SW 1271 (cell line): ENCODE data around the gene NEU4.

Experiments
- DNase-seq, 2 experiments: peaks; one replicate each; lab custom pipeline; 2025; lab: John Stamatoyannopoulos, UW

NEU4 gene

DNA sequence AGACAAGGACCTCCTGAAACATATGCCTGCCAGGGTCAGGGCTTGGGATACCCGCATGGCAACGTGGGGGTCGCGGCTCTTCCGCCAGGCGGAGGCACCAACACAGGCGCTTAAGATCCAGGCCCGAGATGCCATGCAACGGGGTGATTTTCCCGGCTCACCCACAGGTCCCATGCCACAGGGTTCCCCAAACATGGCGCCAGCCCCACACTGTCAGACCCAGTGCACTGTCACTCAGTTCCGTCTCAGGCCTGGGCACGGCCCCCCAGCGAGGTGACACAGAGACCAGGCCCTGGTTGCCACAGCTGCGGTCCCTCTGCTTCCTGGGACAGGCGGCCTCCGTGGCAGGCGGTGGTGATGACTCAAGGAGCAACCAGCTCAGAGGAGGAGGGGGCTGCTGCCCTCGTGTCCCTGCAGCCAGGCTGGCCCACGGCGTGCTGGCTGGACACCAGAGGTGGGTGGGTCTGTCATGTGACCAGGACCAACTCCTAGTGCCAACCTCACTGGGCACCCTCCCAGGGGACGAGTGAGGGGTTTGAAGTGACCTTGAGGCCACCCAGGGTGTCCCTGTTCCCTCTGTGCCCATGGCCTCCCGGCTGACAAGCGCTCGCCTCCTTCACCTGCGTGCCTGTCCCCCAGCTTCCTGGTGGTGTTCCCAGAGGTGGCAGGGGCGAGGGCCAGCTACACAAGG lies 44.8 kb downstream of the NEU4 start:
- DNase-seq, result no peak

DNA sequence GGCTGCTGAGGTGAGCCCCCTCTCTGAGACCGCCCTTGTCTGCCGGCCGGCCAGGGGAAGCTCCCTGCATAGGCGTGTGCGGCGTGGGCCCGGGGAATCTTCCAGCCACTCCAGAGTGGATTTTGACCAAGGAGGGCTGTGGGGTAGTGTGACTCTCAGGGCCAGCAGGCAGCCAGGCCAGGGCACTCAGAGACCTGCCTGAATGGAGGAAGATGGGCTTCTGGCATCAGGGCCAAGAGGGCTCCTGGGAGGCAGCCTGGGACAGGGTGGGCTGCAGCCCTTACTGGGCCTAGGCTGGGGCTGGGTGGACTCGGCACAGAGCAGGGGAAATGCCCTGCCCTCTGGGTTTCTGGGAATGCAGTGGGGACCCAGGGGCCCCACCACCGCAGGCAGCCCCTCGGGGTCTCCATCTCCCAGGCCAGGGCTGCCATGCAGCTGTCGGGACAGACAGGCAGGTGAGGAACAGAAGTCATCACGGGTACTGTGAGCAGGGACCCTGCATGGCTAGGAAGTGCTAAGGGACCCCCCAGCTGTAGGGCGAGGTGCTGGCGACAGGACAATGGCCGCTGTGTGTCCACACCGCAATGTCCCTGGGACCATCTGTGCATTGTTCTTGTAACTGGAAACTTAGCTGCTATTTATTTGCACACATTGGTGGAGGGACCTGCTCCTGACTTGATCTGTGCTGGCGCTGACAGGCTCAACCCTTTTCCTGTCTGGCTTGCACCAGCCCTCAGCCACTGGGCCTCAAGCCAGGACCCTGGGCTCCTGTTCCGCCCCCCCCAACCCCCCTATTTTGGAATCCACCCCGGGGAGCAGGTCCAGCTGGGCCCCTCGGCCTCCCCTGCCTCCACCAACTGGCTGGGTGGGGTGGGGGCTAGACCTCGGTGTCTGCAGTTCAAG lies 45.6 kb downstream of the NEU4 start:
- no peak for DNase-seq

DNA sequence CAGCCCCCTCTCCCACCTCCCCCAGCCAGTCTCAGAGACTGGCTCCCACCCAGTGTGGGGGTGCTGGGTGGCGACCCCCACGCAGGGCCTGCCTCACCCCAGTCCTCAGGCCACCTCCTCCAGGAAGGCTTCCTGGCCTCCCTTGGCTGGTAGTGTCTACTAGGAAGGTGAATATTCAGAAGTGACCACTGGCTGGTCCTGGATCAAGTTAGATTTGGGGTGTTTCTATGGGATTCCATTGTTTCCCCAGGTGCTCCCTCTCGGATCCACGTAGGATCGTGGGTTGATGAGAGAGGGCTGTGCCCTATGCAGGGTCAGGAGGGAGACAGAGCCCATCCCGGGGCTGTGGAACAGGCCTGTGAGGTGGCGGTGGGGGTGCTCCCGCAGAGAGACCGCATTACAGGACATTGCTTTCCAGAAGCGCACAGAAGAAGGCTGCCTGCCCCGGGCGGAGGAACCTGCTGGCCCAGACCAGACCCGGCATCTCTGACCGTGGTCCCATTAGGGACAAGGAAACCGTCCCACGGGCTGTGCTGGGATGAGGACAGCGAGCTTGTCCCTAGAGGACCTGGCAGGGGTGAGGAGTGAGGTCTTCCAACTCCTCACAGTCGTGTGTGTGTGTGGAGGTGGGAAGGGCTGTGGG lies 46.4 kb downstream of the NEU4 start:
- no peak for DNase-seq

DNA sequence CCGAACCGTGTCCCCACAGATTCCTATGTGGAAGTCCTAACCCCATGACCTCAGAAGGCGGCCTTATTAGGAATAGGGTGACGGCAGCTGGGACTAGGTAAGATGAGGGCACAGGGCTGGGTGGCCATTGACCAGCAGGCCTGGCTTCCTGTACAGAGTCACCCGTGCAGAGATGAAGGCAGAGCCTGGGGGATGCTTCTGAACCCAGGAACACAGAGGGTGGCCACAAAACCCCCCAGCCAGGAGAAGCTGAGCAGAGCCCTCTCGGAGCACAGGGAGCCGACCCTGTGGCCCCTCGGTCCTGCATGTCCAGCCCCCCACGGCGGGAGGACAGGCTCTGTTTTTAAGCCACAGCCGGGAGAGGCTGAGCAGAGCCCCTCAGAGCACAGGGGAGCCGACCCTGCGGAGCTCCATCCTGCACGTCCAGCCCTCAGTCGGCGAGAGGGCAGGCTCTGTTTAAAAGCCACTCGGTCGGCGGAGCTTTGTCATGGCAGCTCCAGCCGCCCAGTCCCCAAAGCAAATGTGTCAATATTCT lies 47.0 kb downstream of the NEU4 start:
- DNase-seq, result no peak

DNA sequence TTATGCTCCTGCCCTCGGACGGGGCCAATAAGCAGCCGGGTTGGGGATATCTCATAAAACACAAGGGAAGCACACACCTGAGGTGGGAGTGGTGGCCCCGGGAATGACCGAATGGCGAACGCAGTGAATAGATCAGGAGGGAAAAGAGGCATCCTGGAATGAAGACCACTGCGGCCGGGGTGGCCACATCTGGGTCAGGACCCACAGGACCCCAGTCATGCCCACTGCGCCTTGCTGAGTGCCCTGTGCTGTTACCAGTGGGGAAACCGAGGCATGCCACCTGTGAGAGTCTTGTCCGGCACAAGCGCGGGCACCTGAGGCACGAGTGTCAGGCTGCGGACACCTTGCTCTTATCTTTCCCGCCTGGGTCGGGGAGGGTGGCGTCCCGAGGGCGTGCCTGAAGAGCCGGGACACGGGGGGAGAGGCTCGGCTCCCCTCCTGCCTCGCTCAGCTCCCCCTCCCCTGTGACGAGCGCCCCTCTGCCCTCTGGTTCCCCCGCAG lies 48.1 kb downstream of the NEU4 start:
- no peak for DNase-seq

DNA sequence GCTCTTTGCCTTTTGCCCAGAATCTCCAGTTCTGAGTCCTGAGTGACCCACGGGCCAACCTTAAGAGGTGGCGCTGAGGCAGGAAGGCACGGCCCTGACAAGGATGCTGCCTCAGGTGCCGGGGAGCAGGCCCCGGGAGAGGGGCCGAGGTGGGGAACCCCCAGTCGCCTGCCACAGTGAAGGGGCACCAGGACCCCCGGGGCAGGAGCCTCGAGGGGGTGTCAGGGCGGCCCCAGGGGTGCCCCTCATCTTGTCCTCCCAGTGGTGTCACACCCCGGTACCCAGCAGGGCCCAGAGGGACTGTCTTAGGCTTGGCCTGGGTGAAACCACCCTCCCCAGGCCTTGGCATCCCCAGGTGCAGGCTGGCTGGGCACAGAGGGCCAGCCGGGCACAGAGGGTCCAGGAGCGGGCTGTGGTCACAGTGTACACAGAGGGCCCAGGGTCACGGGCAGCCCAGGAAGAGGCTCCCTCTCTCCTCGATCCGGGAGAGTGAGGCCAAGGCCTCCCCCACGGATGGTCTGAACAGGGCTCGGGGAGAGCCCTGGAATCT lies 48.7 kb downstream of the NEU4 start:
- no peak for DNase-seq

DNA sequence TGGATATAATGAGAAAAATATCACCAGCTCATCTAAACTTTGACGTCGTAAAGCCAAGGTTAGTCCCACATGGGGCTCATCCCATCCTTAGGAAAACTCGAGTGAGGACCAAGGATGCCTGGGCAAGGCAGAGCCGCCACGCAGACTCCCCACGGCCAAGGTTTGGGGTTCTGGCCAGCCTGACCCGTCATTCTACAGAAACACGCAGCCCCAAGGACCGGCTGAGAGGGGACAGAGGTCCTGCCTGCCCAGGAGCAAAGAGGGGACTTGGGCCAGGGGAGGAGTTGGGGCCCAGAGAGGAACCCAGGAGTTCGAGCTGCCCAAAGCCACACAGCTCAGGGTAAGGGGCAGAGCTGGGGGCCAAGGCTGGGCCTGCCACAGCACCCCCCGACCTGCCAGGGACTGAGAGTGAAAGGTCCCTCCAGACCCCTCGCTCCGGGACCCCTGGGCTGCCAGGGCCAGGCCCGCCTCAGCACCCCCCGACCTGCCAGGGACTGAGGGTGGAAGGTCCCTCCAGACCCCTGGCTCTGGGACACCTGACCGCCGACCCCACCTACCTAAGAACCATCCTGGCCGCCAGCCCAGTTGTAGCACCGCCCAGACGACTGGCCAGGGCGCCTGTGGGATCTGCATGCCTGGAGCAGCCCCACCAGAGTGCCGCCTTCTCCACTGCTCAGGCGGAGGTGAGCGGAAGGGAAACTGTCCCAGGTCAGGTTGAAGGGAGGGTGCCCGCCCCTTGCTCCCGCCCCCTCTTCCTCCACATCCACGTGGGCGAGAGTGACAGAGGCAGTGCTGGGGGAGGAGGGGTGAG lies 49.4 kb downstream of the NEU4 start, which contains the start of gene PDCD1:
TSS of gene PDCD1 (minus strand) at position 689 of the 811 bp plus-strand sequence. CDS start at position 633, 56 bp downstream.
- no peak for DNase-seq

DNA sequence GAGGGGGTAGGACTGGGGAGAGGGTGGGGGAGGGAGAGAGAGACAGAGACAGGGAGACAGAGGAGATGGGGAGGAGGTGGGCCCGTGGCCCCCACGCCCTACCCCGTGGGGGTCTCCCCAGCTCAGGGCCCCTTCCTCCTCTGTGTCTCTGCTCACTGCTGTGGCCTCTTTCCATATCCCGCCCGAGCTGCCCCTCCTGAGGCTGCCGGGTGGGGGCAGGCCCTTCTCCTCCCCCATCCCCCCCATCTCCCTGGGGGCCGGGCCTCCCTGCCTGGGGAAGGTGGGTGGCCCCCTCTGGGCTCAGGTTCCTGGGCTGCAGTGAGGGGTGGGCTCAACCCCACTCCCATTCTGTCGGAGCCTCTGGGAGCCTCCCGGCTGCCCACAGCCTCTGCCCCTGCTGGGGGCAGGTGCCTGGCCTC lies 50.0 kb downstream of the NEU4 start:
- DNase-seq, result no peak

DNA sequence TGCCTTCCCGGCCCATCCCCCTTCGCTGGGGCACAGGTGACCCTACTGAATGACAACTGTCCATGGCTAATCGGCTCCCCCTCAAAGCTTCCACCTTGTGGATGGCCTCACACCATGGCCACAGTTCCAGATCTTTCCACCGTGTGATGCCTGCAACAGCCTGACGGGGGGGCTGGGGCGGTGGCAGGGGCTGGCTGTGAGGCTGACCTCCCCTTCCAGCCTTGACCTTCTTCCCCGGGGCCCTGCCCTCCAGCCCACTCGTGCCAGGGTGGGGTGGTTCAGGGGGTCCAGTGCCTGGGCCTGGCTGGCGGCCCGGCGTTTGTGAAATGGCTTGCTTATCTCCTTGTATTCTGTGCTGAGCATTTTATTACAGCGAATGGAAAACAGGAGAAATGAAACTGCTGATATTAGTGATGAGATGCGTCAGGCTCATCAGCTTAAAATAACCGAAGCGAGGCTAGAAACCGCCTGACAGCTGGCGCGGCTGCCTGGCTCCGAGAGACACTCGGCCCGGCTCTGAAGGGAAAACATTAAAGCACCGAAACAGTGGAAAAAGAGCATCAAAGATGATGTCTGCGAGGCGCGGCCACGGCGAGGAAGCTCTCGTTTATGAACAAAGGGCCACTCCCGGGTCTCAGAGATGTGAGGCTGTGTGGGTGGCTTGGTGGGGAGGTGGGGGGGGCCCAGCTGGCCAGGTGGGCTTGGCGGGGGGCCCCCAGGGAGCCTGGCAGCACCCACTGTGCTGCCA lies 50.6 kb downstream of the NEU4 start:
- DNase-seq, result no peak

DNA sequence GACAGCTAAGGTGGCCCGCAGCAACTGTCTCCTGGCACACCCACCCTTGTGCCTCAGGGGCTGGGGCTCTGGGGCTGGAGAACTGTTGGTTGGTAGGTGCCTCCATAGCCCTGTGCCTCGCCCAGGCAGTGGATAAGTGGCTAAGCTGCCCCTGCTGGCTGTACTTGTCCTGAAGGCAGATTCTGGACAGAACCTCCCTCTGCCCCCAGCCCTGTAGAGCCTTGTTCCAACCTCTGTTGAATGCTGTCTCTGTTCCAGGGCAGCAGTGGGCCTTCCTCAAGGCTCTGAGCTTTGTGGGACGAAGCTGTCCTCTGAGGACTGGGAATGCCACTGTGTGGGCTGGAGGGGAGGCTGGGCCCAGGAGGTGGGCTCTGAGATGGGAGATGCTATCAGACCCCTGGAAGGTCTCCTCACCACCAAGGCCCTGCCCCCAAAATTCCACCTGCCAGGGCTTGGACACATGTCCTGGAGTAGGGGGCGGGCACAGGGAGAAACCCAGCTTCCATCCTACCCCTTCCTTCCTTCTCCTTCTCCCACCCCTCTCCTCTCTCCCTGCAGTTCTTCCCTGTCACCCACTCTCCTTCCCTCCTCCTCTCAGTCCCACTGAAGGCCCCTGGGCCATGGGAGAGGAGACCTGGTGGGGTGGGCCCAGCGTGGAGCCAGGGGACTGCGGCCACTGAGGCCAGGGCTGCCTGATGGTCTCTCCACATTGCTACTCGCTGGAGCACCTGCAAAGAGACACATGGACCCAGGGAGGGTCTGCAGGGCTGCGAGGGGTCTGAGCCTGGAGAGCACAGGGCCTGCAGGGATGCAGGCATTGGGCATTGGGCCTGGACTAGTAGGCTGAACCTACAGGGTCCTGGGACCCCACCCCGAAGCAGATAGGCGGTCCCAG lies 51.4 kb downstream of the NEU4 start:
- DNase-seq, result no peak

DNA sequence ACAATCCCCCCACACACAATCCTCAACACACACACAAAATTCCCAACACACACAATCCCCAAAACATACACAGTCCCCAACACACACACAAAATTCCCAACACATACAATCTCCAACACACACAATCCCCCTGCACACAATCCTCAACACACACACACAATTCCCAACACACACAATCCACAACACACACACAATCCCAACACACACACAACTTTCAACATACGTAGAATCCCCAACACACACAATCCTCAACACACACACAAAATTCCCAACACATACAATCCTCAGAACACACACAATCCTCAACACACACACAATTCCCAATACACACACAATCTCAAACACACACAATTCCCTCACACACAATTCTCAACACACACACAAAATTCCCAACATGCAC lies 52.3 kb downstream of the NEU4 start:
- DNase-seq, result no peak

DNA sequence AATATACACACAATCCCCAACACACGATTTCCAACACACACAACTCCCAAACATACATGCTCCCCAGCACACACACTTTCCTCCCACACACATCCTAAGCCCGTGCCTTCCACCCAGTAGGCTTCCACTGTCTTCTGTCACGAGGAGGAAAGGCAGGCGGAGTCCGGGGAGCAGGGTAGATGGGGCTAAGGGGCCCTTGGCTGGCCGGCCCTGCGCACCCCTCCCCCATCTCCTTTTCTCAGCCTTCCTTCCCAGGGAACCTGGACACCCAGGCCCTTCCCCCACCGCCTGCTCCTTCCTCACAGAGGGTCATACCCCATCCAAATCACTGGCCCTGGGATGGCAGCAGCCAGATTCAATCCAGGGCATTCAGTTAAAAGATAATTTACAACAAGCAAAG lies 53.1 kb downstream of the NEU4 start:
- DNase-seq, result no peak

DNA sequence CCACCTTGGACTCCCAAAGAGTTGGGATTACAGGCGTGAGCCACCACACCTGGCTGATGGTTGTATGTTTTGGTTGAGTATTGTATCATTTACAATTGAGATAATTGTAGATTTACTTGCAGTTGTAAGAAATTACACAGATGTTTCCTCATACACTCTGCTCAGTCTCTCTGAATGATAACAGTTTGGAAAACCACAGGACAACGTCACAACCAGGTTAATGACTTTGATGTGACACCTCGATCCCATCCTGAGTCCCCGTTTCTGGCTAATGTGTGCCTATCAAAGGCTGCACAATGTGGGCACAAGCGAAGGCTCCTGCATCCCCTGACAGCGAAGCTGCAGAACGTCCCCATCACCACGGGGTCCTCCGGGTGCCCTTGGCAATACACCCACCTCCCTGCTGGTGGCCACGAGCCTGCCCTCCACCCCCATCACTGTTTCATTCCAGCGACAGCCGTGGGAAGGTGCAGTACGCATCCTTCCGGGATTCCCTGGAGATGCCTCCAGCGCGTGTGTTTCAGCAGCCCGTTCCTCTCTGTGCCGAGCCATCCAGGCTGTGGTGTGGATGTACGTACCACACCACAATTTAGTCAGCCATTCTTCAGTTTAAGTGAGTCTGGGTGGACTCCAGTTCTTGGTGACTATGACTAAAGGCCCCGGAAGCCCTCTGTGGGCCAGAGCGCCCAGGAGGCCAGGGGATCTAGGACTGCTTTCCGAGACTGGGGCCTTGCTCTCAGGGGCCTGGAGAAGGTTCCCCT lies 54.0 kb downstream of the NEU4 start:
- DNase-seq, result no peak

DNA sequence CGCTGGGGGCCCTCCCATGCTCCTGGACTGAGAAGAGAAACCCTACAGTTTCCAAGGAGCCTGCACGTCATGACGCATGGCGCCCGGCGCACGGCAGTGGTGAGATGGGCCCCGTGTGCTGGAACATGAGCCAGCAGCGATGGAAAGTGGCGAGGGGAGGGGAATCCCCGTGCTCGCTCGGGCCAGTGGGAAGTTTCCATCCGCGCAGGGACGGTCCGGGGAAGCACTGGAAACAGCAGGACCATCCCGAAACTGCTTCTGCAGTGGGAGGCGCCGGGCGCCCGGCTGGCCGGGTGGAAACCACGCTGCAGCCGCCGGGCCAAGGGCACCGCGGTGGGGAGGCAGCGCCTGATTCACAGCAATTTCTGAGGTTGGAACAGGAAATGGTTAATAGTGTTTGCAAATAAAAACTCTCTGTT lies 54.6 kb downstream of the NEU4 start:
- no peak for DNase-seq

DNA sequence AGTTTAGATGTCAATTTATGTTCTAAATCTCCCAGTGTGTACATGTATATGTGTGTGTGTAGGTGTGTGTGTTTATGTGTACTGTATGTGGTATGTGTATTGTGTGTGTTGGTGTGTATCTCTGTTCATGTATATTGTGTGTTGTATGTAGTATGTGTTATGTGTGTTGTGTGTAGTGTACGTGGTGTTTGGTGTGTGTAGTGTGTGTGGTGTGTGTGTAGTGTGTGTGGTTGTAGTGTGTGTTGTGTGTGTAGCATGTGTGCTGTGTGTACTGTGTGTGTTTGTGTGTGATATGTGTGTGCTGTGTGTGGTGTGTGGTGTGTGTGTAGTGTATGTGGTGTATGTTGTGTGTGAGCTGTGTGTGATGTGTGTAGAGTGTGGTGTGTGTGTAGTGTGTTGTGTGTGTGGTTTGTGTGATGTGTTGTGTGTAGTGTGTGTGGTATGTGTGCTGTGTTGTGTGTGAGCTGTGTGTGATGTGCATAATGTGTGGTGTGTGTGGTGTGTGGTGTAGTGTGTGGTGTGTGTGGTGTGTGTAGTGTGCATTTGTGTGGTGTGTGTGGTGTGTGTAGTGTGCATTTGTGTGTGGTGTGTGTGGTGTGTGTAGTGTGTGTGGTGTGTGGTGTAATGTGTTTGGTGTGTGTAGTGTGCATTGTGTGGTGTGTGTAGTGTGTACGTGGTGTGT lies 55.3 kb downstream of the NEU4 start:
- no peak for DNase-seq

DNA sequence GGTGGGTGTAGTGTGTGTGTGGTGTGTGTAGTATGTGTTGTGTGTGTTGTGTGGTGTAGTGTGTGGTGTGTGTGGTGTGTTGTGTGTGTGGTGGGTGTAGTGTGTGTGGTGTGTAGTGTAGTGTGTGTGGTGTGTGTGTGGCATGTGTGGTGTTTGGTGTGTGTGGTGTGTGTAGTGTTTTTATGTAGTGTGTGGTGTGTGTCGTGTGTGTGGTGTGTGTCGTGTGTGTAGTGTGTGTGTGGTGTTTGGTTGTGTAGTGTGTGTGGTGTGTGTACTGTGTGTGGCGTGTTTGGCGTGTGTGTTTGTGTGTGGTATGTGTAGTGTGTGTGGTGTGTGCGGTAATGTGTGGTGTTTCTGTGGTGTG lies 55.8 kb downstream of the NEU4 start:
- DNase-seq, result no peak

DNA sequence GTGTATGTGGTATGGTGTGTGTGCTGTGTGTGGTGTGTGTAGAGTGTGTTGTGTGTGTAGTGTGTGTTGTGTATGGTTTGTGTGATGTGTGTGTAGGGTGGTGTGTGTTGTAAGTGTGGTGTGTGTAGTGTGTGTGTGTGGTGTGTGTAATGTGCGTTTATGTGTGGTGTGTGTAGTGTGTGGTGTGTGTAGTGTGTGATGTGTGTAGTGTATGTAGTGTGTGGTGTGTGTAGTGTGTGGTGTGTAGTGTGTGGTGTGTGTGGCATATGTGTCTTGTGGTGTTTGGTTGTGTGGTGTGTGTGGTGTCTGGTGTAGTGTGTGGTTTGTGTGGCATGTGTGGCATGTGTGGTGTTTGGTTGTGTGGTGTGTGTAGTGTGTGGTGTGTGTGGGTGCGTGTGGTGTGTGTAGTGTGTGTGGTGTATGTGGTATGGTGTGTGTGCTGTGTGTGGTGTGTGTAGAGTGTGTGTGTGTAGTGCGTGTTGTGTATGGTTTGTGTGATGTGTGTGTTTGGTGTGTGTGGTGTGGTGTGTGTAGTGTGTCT lies 56.5 kb downstream of the NEU4 start:
- no peak for DNase-seq
